Fibroblast of pulmonary artery (primary cell): ENCODE measurements around the gene STIMATE.

Source experiments
- DNase-seq: peaks from one replicate; pipeline ENCODE4 v3.0.0-alpha.2; 2010; ENCODE audit warnings: low read depth
- H3K4me3 ChIP-seq: replicated peaks from 2 replicates; pipeline ENCODE4 v1.5.1; 2011; ENCODE audit warnings: low read depth, mild to moderate bottlenecking, control low read depth, low read length, moderate library complexity
- TF ChIP-seq, protein P1 (sequence below): IDR thresholded peaks from 2 replicates; pipeline ENCODE4 v1.5.1; 2011; ENCODE audit warnings: mild to moderate bottlenecking, control low read depth, low read length, inconsistent platforms; ENCODE audit errors: missing control alignments

Gene STIMATE

DNA sequence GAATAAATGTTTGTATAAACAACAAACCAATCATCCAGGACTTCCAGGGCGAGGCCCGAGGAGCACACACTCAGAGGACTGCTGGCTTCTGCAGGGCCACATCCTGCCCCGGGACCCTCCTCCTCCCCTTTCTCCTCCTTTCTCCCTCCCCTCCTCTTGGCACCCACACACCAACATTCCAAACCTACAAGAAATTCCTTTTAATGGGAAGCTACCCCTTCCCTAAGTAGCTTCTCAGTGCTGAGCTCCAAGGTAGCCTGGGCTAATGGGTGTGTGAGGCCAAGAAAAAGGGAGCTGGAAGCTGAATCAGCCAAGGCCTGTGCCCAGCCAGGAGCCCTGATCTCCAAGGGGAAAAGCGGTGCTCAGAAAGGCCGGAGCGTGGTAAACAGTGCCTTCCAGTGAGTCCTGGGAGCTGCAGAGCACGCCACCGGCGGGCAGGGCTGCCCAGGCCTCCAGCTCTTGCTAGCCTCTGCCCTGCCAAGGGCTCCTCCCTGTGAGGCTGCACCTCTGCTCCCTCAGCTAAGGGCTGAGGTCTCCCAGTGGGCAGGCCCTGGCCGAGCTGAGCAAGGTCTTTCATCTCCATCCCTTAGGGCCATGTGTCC lies 98.9 kb downstream of the STIMATE start:
- H3K4me3 ChIP-seq: no peak overlapping the region
- no peak for DNase-seq
- TF ChIP-seq, protein P1, sequence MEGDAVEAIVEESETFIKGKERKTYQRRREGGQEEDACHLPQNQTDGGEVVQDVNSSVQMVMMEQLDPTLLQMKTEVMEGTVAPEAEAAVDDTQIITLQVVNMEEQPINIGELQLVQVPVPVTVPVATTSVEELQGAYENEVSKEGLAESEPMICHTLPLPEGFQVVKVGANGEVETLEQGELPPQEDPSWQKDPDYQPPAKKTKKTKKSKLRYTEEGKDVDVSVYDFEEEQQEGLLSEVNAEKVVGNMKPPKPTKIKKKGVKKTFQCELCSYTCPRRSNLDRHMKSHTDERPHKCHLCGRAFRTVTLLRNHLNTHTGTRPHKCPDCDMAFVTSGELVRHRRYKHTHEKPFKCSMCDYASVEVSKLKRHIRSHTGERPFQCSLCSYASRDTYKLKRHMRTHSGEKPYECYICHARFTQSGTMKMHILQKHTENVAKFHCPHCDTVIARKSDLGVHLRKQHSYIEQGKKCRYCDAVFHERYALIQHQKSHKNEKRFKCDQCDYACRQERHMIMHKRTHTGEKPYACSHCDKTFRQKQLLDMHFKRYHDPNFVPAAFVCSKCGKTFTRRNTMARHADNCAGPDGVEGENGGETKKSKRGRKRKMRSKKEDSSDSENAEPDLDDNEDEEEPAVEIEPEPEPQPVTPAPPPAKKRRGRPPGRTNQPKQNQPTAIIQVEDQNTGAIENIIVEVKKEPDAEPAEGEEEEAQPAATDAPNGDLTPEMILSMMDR: no peak

DNA sequence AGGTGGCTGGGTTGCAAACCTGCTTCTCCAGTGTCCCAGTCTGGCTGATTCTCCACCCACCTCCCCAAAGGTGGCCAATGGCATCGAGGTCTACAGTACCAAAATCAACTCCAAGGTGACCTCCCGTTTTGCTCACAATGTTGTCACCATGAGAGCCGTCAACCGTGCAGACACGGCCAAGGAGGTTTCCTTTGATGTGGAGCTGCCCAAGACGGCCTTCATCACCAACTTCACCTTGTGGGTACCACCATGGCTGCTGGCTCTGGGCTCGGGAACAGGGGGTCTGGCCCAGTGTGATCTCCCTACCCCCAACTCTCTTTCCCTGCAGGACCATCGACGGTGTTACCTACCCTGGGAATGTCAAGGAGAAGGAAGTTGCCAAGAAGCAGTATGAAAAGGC lies 100.9 kb downstream of the STIMATE start:
- TF ChIP-seq, protein P1: no peak
- no peak overlapping the region for H3K4me3 ChIP-seq
- DNase-seq: no peak

DNA sequence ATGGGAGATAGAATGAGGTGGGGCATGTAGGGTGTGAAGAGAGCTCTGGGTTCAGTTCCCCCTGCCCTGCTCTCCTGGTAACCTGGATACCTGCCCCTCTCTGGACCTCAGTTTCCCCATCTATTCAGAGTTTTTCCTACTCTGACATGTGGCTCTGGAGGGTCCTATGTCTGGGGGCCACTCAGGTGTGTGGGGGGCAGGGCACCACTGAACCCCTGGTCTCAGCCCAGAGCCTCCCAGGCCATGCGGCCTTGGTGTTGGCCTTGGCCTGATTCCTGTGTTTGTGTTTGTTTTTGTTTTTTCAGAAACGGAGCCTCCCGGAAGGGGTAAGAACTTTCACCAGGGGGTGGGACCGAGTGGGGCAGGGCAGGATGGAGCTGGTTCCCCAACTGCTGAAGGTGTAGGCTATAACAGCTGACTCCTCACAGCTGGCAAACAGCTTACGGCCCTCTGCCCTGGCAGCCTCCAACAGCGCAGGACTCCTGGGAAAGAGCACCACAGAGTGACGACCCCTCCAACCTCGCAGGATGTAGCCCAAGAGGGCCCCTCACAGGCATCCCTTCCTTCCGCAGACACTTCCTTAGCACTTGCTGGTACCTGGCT lies 101.9 kb downstream of the STIMATE start:
- H3K4me3 ChIP-seq: no peak overlapping the region
- DNase-seq: no peak
- TF ChIP-seq, protein P1: no peak

DNA sequence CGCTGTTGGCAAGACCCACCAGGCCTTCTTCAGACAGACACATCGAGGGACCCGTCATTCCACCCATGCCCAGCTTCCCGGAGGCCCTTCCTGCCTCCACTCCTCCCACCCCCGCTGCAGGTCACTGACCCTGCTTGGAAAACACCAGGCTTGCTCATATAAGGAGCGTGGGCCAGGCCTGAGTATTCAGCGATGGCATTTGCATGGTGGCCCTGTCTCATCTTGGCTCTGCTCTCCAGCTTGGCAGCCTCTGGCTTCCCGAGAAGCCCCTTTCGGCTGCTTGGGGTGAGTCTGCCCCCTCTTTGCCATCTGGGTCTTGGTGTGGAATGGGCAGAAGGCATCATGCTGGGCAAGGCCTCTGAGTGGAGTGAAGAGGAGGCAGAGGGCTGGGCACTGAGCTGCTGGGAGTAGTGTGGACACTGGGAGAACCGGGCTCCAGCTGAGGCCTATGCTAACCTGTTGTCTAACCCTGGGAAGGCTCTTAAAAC lies 102.7 kb downstream of the STIMATE start, which contains the start of gene ITIH3:
ITIH3 (plus strand) TSS at position 185 of the 488 bp plus-strand sequence; CDS start at position 193, 8 bp downstream.
- no peak for DNase-seq

DNA sequence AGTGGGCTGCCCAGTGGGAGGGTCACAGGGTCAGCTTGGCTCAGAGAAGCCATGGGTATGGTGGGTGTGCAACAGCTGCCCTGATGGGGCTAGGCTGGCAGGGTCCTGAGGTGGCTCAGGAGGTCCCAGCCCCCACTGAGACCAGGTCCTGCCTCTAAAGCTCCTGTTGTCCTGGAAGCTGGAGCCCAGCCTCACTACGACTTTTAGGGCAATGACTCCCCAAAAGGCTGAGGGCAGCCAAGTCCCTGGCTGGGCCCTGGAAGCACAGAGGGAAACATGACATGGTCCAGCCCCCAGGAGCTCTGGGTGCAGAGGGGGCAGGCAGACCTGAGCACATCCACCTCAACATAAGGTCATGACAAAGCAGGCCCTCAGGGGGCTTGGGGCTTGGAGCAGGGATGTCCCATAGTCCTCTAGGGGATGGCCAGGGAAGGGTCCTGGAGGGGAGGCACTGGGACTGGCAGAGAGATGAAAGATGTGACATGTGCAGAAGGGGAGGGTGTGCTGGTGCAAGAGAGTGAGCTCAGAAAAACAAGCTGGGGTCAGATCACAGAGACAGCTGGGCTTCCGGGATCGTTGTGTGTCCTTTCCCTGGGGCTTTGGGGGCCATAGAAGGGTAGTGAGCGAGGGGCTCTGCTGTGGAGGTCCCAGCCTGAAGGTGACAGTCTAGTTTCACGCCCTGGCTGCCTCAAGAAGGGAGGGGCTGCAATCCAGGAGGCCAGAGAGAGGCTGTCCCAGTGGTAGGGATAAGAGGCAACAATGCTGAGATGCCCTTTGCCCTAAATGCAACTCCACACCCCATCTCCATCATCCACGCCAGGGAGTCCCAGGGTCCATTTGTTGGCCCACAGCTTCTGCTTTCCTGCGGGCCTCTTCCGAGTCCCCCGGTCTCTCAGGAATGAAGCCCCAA lies 103.4 kb downstream of the STIMATE start:
- H3K4me3 ChIP-seq: no peak overlapping the region
- TF ChIP-seq, protein P1: no peak
- DNase-seq: no peak

More for the DNA sequence above, 102.7 kb downstream of the STIMATE start, which contains the start of gene ITIH3:
- TF ChIP-seq, protein P1: no peak
- no peak within 1 kb of the TSS for H3K4me3 ChIP-seq

DNA sequence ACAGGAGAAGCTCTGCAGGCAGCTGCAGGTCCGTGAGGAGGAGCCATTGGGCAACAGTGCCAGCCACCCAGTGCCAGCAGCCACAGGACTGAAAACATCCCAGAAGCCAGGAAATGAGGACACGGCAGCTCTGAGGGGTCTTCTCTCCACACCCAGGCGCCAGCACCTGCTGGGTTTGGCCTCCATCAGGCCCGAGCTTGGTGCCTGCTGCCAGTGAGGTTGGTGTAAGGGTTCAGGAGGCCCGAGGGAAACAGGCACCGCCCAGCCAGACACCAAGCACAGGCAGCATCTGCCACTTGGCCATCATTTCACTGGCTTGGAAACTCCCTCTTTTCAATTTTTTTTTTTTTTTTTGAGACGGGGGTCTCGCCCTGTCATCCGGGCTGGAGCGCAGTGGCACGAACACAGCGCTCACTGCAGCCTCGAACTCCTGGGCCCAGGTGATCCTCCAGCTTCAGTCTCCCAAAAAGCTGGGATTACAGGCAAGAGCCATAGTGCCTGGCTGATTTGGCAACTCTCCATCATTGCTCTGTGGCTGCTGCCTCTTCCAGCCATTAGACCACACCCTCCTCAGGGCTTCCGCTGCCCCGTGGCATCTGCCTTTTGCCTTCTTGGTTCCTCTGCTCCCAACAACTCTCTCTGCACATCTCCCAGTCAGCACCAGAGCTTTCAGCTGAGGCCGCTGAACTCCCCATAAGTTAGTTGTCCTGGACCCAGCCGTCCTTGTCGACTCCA lies 104.2 kb downstream of the STIMATE start:
- no peak overlapping the region for H3K4me3 ChIP-seq
- DNase-seq: no peak
- TF ChIP-seq, protein P1: no peak
